ENCODE data around the gene EML4. TPM values are rescaled to one million over a fixed set of nuclear protein-coding genes. Genes with fewer than 3 reads are reported as not detected.

The EML4 gene
- total RNA-seq, 4 donors from 2014 or later = 3.0 to 5.0 (median 4.6) TPM

DNA sequence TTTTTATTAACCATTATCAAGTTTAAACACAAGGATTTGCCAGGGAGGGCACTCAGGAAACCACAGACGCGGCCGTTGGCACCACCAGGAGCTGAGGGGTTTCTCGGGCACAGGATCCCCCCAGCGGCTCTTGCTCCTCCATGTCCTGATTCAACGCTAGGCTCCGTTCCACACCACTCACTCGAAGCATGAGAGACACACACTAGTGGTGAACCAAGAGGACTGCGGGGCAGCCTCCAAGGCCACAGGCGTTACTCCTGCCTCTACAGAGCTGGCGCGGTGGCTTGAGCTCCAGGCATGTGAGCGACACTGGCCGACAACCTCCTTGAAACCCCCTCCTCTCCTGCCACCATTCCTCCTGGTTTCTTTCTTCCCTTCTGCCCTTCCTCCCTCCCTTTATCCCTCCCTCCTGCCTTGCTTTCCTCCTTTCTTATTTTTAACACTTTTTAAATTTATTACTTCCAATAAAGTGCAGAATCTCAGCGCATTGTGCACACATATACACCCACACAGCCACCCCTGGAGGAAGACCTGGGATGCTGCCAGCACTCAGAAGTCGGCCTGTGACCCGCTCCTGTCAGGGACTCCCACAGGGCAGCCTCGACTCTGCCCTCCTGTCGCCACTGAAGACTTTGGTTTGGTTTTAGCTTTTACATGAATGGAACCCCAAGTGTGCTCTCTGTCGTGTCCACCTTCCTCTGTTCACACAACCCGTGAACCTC, 170.2 kb downstream of the EML4 start:
- peaks cover 13 to 19% of the 10 kb centered on the region in 2 donors for H3K4me1 ChIP-seq
- TF ChIP-seq, protein P1, sequence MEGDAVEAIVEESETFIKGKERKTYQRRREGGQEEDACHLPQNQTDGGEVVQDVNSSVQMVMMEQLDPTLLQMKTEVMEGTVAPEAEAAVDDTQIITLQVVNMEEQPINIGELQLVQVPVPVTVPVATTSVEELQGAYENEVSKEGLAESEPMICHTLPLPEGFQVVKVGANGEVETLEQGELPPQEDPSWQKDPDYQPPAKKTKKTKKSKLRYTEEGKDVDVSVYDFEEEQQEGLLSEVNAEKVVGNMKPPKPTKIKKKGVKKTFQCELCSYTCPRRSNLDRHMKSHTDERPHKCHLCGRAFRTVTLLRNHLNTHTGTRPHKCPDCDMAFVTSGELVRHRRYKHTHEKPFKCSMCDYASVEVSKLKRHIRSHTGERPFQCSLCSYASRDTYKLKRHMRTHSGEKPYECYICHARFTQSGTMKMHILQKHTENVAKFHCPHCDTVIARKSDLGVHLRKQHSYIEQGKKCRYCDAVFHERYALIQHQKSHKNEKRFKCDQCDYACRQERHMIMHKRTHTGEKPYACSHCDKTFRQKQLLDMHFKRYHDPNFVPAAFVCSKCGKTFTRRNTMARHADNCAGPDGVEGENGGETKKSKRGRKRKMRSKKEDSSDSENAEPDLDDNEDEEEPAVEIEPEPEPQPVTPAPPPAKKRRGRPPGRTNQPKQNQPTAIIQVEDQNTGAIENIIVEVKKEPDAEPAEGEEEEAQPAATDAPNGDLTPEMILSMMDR (IDR thresholded peaks at IDR 0.05 in 4 of 5, conservative IDR thresholded peaks at IDR 0.05 in 1 of 5) = no peak
- TF ChIP-seq POLR2A (IDR thresholded peaks at IDR 0.05) = no peak
- intact Hi-C loops (cut with DNase I; ENCODE audit: low total_unique reads) (no loop called here), in situ Hi-C loops (cut with MboI; ENCODE audit: low sequenced_read_pairs in 4 of 4) (no loop called here)
- peaks cover 0 to 10% of the 10 kb centered on the region in 2 donors for H3K36me3 ChIP-seq
- H3K27ac ChIP-seq = no peak overlapping the region
- no peak overlapping the region for H3K4me3 ChIP-seq
- DNase-seq (no peak), ATAC-seq (no peak)
- no peaks in the 10 kb centered on the region for H3K27me3 ChIP-seq
- no peaks in the 10 kb centered on the region for H3K9me3 ChIP-seq

DNA sequence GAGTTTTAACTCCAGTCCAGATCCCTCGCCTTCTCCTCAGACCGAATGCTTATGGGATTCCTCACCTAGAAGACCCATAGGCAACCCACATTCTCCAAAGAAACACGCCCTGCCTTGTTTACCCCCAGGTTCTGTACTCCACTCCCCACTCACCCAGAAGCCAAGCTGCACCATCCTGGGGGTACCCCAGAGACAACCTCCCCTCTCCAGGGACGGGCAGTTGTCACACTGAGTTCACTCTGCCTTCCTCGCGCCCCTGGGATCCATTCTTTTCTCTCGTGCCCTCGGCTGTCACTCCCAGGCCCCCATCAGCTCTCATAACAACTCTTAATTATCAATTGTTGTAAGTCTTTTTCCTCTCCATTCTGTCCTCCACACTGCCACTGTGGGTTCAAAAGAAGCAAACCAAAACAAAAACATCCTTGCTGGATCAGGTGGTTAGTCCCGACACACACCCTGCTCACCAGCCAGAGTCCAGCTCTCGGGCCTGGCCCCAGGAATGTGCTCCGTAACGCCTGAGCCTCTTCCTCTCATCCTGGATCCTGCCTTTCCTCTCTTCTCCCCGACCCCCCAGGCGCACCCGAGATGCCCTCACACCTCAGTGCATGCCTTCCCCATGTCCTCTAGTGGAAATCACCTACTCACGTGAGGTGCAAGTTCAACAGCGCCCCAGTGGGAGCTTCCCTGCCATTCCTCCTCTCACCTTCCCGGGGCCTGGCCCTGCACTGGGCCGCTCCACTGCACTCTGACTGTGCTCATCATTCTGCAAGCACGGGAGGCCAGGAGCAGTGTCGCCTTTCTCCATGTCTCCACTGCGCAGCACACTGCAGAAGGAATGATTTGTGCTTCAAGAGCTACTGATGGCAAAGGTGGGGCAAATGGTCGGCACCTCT, 171.1 kb downstream of the EML4 start:
- Histone ChIP-seq H3K27me3 (no peaks in the 10 kb centered on the region), H3K4me1 (peaks cover 13 to 19% of the 10 kb centered on the region in 2 donors), H3K9me3 (no peaks in the 10 kb centered on the region), H3K4me3 (no peak overlapping the region), H3K27ac (no peak overlapping the region), H3K36me3 (peaks cover 0 to 6% of the 10 kb centered on the region in 2 donors)
- DNase-seq (no peak), ATAC-seq (no peak)
- in situ Hi-C loops (cut with MboI; ENCODE audit: low sequenced_read_pairs in 4 of 4) = no loop called here
- intact Hi-C loops (cut with DNase I; ENCODE audit: low total_unique reads) = no loop called here
- TF ChIP-seq, protein P1 (IDR thresholded peaks at IDR 0.05 in 4 of 5, conservative IDR thresholded peaks at IDR 0.05 in 1 of 5) = no peak
- no peak for TF ChIP-seq POLR2A (IDR thresholded peaks at IDR 0.05)

GRCh38 chr2:42340938-42341636, 171.9 kb downstream of the EML4 start:
- TF ChIP-seq, protein P1 (IDR thresholded peaks at IDR 0.05 in 4 of 5, conservative IDR thresholded peaks at IDR 0.05 in 1 of 5) = no peak
- no peak for TF ChIP-seq POLR2A (IDR thresholded peaks at IDR 0.05)
- H3K27ac ChIP-seq = no peak overlapping the region
- no peaks in the 10 kb centered on the region for H3K9me3 ChIP-seq
- no peaks in the 10 kb centered on the region for H3K27me3 ChIP-seq
- H3K4me3 ChIP-seq = no peak overlapping the region
- intact Hi-C loops (cut with DNase I; ENCODE audit: low total_unique reads) = no loop called here
- ATAC-seq (no peak), DNase-seq (no peak)
- H3K4me1 ChIP-seq = peaks cover 13 to 19% of the 10 kb centered on the region in 2 donors
- peaks cover 0 to 6% of the 10 kb centered on the region in 2 donors for H3K36me3 ChIP-seq
- in situ Hi-C loops (cut with MboI; ENCODE audit: low sequenced_read_pairs in 4 of 4) = no loop called here

GRCh38 chr2:42342061-42342794, 173.1 kb downstream of the EML4 start:
- no peaks in the 10 kb centered on the region for H3K27me3 ChIP-seq
- H3K9me3 ChIP-seq = no peaks in the 10 kb centered on the region
- in situ Hi-C loops (cut with MboI; ENCODE audit: low sequenced_read_pairs in 4 of 4) = no loop called here
- peak; percentile 96 to 97 for ATAC-seq
- peak overlapping the region; percentile 57 to 75 (median 68) for H3K27ac ChIP-seq
- H3K4me3 ChIP-seq = no peak overlapping the region
- intact Hi-C loops (cut with DNase I; ENCODE audit: low total_unique reads) = no loop called here
- no peaks in the 10 kb centered on the region for H3K36me3 ChIP-seq
- H3K4me1 ChIP-seq = peaks cover 13 to 19% of the 10 kb centered on the region in 2 donors
- DNase-seq = peak; percentile 63
- no peak for TF ChIP-seq POLR2A (IDR thresholded peaks at IDR 0.05)
- TF ChIP-seq, protein P1 (IDR thresholded peaks at IDR 0.05 in 4 of 5, conservative IDR thresholded peaks at IDR 0.05 in 1 of 5) = no peak

All from gastrocnemius medialis (tissue), 4 donors.